Astrocyte of the spinal cord (primary cell): ENCODE results near the gene MCU.

ENCODE experiments used
- DNase-seq: peaks from one replicate; pipeline ENCODE4 v3.0.0; 2011; ENCODE audit warnings: low read depth, low spot score
- H3K4me3 ChIP-seq: 2 replicates; pipeline ENCODE4 v1.5.1; 2011; ENCODE audit warnings: low read depth, mild to moderate bottlenecking, low read length, moderate library complexity
- CTCF ChIP-seq: IDR thresholded peaks from 2 replicates; pipeline ENCODE4 v1.5.1; 2012; ENCODE audit warnings: low read depth, mild to moderate bottlenecking, low read length, inconsistent platforms
- in situ Hi-C: cut with HindIII; loops from 2 replicates; pipeline ENCODE4 v1.10.0; 2017; ENCODE audit warnings: low sequenced_read_pairs

Gene MCU

GRCh38 chr10:72742797-72743196 is 50.9 kb downstream of the MCU start:
- DNase-seq = no peak
- TF ChIP-seq CTCF = no peak
- in situ Hi-C loops = no loop called here
- H3K4me3 ChIP-seq = no peak overlapping the region

- TF ChIP-seq CTCF = no peak
- H3K4me3 ChIP-seq = no peak overlapping the region
- no peak for DNase-seq
- in situ Hi-C loops = no loop called here
These were observed 52.6 kb downstream of the MCU start for GRCh38 chr10:72744566-72744965.

GRCh38 chr10:72746426-72747363 is 54.8 kb downstream of the MCU start:
- no peak for DNase-seq
- no peak overlapping the region for H3K4me3 ChIP-seq
- in situ Hi-C loops = no loop called here
- no peak for TF ChIP-seq CTCF

GRCh38 chr10:72747521-72747920 is 55.6 kb downstream of the MCU start:
- no peak for DNase-seq
- no peak for TF ChIP-seq CTCF
- H3K4me3 ChIP-seq = no peak overlapping the region
- in situ Hi-C loops = no loop called here

GRCh38 chr10:72753760-72754231 is 61.9 kb downstream of the MCU start:
- no peak overlapping the region for H3K4me3 ChIP-seq
- in situ Hi-C loops = no loop called here
- TF ChIP-seq CTCF = no peak
- DNase-seq = no peak

- no peak for DNase-seq
- no peak for TF ChIP-seq CTCF
- H3K4me3 ChIP-seq = no peak overlapping the region
- in situ Hi-C loops = no loop called here
These were observed 62.5 kb downstream of the MCU start for GRCh38 chr10:72754275-72755032.
